HEK293 (cell line): Measurements from ENCODE around the gene TMEM86A.

ENCODE experiments used
- CTCF ChIA-PET: fragments of 350-600 bp; formaldehyde crosslinking; extraction: SDS; loops from one replicate; lab custom pipeline; 2021; ENCODE audit warnings: antibody characterized with exemption; lab: Yijun Ruan, JAX
- POLR2A ChIA-PET: fragments of 300-600 bp; formaldehyde crosslinking; extraction: SDS; loops from one replicate; lab custom pipeline; 2020; ENCODE audit warnings: antibody characterized with exemption, inconsistent platforms; lab: Yijun Ruan, JAX
- H3K27ac ChIP-seq: fragments of 200-500 bp; sonication (Bioruptor generic); 2 replicates; pipeline ENCODE4 v1.5.1; 2014; ENCODE audit warnings: low read depth, low read length, control low read depth, inconsistent platforms; ENCODE audit errors: extremely low read depth
- H3K36me3 ChIP-seq, 2 experiments: fragments of 200-500 bp in 1 of 2; sonication (Bioruptor generic) in 1 of 2; 1 replicate in 1 of 2; 2 replicates in 1 of 2; pipeline ENCODE4 v1.5.1; 2014 to 2017; ENCODE audit warnings: inconsistent platforms in 2 of 2, low read length in 2 of 2; ENCODE audit not compliant: control insufficient read depth in 2 of 2, insufficient read depth in 1 of 2
- H3K4me1 ChIP-seq: fragments of 200-500 bp; sonication (Bioruptor generic); 2 replicates; pipeline ENCODE4 v1.5.1; 2014; ENCODE audit warnings: mild to moderate bottlenecking, low read length, inconsistent platforms; ENCODE audit not compliant: control insufficient read depth, insufficient read depth
- H3K4me3 ChIP-seq: 2 replicates; pipeline ENCODE4 v1.5.1; 2011; ENCODE audit warnings: low read depth, mild to moderate bottlenecking, control low read depth, low read length, moderate library complexity
- H3K9me3 ChIP-seq: fragments of 200-500 bp; sonication (Bioruptor generic); 2 replicates; pipeline ENCODE4 v1.5.1; 2014; ENCODE audit warnings: low read depth, low read length, inconsistent platforms; ENCODE audit not compliant: control insufficient read depth, insufficient read depth
- CTCF ChIP-seq: fragments of 450-650 bp; formaldehyde crosslinking; IDR thresholded peaks from 2 replicates; pipeline ENCODE4 v1.5.1; 2016; ENCODE audit warnings: missing biosample characterization, missing genetic modification characterization
- KLF1 ChIP-seq: fragments of 450-650 bp; formaldehyde crosslinking; IDR thresholded peaks from 2 replicates; pipeline ENCODE4 v1.5.1; 2016; ENCODE audit warnings: missing biosample characterization, missing genetic modification characterization
- MYNN ChIP-seq: fragments of 450-650 bp; formaldehyde crosslinking; IDR thresholded peaks from 2 replicates; pipeline ENCODE4 v1.5.1; 2016; ENCODE audit warnings: missing biosample characterization, missing genetic modification characterization, borderline replicate concordance
- PRDM4 ChIP-seq: fragments of 450-650 bp; formaldehyde crosslinking; IDR thresholded peaks from 2 replicates; pipeline ENCODE4 v1.5.1; 2017; ENCODE audit warnings: missing biosample characterization, missing genetic modification characterization
- TCF7L2 ChIP-seq: IDR thresholded peaks from 2 replicates; pipeline ENCODE4 v1.6.1; 2011; ENCODE audit warnings: low read depth, mild to moderate bottlenecking, inconsistent platforms, low read length, moderate library complexity, borderline replicate concordance
- TSHZ1 ChIP-seq: fragments of 450-650 bp; formaldehyde crosslinking; IDR thresholded peaks from 2 replicates; pipeline ENCODE4 v1.5.1; 2016; ENCODE audit warnings: missing biosample characterization, missing genetic modification characterization, borderline replicate concordance
- ZNF155 ChIP-seq: fragments of 450-650 bp; formaldehyde crosslinking; IDR thresholded peaks from 2 replicates; pipeline ENCODE4 v1.5.1; 2016; ENCODE audit warnings: missing biosample characterization, missing genetic modification characterization
- ZNF366 ChIP-seq: fragments of 450-650 bp; formaldehyde crosslinking; conservative IDR thresholded peaks from 2 replicates; pipeline ENCODE4 v1.5.1; 2016; ENCODE audit warnings: missing biosample characterization, missing genetic modification characterization
- ZNF37A ChIP-seq: fragments of 450-650 bp; IDR thresholded peaks from 2 replicates; pipeline ENCODE4 v1.5.1; 2018; ENCODE audit warnings: missing biosample characterization, missing genetic modification characterization
- ZNF426 ChIP-seq: fragments of 450-650 bp; formaldehyde crosslinking; IDR thresholded peaks from 2 replicates; pipeline ENCODE4 v1.5.1; 2017; ENCODE audit warnings: missing biosample characterization, missing genetic modification characterization, mild to moderate bottlenecking, inconsistent platforms, moderate library complexity
- ZNF623 ChIP-seq: fragments of 450-650 bp; formaldehyde crosslinking; IDR thresholded peaks from 2 replicates; pipeline ENCODE4 v1.5.1; 2016; ENCODE audit warnings: missing biosample characterization, missing genetic modification characterization
- ZNF677 ChIP-seq: fragments of 450-650 bp; IDR thresholded peaks from 2 replicates; pipeline ENCODE4 v1.5.0; 2018; ENCODE audit warnings: missing biosample characterization, mild to moderate bottlenecking, missing genetic modification characterization, moderate library complexity
- ZSCAN30 ChIP-seq: fragments of 450-650 bp; IDR thresholded peaks from 2 replicates; pipeline ENCODE4 v1.5.1; 2018; ENCODE audit warnings: missing biosample characterization, mild to moderate bottlenecking, missing genetic modification characterization, moderate library complexity
- TF ChIP-seq, protein P1 (sequence below): fragments of 450-650 bp; formaldehyde crosslinking; optimal IDR thresholded peaks from 2 replicates; pipeline ENCODE3; 2016; ENCODE audit warnings: missing biosample characterization, mild to moderate bottlenecking, missing genetic modification characterization
- TF ChIP-seq, protein P2 (sequence below): fragments of 450-650 bp; formaldehyde crosslinking; IDR thresholded peaks from 2 replicates; pipeline ENCODE4 v1.5.1; 2016; ENCODE audit warnings: missing biosample characterization, missing genetic modification characterization

The TMEM86A gene

GRCh38 chr11:18692941-18693760 is 5.4 kb upstream of the TMEM86A start (continued):
- TF ChIP-seq TSHZ1 (tag by site-specific recombination), result no peak
- no peak for TF ChIP-seq KLF1 (tag by site-specific recombination)
- TF ChIP-seq ZNF623 (tag by site-specific recombination), result no peak
- no peak for TF ChIP-seq ZSCAN30
- TF ChIP-seq ZNF677 (tag by site-specific recombination), result no peak
- TF ChIP-seq, protein P1, sequence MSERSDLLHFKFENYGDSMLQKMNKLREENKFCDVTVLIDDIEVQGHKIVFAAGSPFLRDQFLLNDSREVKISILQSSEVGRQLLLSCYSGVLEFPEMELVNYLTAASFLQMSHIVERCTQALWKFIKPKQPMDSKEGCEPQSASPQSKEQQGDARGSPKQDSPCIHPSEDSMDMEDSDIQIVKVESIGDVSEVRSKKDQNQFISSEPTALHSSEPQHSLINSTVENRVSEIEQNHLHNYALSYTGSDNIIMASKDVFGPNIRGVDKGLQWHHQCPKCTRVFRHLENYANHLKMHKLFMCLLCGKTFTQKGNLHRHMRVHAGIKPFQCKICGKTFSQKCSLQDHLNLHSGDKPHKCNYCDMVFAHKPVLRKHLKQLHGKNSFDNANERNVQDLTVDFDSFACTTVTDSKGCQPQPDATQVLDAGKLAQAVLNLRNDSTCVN (tag by site-specific recombination), result no peak
- TF ChIP-seq, all 188 proteins: peak for 0

DNA sequence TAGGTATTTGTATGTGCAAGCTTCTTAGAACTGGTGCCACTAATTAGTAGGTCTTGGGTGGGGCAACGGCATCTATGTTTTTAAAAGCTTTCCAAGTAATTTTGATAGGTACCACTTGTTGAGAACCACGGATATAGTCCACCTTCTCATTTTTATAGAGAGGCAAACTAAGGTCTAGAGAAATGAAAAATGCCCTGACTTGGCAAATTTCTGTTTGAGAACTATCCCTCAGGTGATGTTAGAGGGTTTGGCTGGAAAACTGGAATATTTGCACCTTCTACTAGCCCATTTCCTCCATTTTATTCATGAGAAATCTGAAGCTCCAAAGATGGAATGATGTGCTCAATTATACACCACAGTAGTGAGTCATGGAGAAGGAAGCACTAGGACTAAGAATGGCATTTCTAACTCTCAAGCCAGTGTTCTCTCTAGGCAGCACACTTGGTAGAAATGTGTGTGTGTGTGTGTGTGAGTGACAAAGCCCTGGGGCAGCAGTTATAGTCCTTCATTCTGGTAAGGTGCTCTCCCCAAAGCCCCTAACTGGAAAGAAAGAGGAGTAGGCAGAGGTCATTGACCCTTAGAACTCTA is 1.8 kb upstream of the TMEM86A start:
- H3K4me1 ChIP-seq, result no peaks in the 10 kb centered on the region
- ChIA-PET CTCF (interaction anchor here (0.7 to 1.0 kb wide), 4 partner anchors 11 to 320 kb away, joined by 3 to 5 read pairs (median 3); no protein-coding TSS in a partner anchor), POLR2A (no interaction called here)
- H3K36me3 ChIP-seq, result no peaks in the 10 kb centered on the region
- H3K9me3 ChIP-seq, result no peaks in the 10 kb centered on the region
- no peak overlapping the region for H3K27ac ChIP-seq
- TF ChIP-seq CTCF (no peak), MYNN (tag by site-specific recombination) (no peak), ZNF426 (tag by site-specific recombination) (no peak), PRDM4 (tag by site-specific recombination) (no peak), ZNF155 (tag by site-specific recombination) (no peak), ZNF37A (tag by site-specific recombination) (no peak), ZNF366 (tag by site-specific recombination) (no peak), TCF7L2 (no peak)
- TF ChIP-seq, protein P2, sequence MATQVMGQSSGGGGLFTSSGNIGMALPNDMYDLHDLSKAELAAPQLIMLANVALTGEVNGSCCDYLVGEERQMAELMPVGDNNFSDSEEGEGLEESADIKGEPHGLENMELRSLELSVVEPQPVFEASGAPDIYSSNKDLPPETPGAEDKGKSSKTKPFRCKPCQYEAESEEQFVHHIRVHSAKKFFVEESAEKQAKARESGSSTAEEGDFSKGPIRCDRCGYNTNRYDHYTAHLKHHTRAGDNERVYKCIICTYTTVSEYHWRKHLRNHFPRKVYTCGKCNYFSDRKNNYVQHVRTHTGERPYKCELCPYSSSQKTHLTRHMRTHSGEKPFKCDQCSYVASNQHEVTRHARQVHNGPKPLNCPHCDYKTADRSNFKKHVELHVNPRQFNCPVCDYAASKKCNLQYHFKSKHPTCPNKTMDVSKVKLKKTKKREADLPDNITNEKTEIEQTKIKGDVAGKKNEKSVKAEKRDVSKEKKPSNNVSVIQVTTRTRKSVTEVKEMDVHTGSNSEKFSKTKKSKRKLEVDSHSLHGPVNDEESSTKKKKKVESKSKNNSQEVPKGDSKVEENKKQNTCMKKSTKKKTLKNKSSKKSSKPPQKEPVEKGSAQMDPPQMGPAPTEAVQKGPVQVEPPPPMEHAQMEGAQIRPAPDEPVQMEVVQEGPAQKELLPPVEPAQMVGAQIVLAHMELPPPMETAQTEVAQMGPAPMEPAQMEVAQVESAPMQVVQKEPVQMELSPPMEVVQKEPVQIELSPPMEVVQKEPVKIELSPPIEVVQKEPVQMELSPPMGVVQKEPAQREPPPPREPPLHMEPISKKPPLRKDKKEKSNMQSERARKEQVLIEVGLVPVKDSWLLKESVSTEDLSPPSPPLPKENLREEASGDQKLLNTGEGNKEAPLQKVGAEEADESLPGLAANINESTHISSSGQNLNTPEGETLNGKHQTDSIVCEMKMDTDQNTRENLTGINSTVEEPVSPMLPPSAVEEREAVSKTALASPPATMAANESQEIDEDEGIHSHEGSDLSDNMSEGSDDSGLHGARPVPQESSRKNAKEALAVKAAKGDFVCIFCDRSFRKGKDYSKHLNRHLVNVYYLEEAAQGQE (tag by site-specific recombination), result no peak
- H3K4me3 ChIP-seq, result no peak overlapping the region
